Measurements from ENCODE around the gene TNRC6B.

TNRC6B gene

DNA sequence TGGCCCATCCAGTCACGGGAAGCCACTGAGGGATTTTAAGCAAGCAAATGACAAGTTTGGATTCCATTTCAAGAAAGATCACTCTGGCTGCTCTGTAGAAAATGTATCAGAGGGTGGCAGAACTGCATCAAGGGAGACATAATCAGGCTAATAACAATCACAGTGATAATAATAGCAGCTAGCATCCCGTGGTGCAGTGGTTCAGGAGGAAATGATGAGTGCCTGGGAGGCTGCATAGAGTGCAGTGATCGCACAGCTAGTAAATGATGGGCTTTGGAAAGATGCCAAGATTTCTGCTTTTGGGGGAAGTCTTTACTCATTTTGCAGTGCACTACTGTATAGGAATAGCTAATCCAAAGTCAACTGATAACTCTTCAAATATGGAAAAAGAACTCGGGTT lies 35.8 kb downstream of the TNRC6B start:
- no peak for DNase-seq (ENCODE audit: low read depth)
- H3K4me3 ChIP-seq (ENCODE audit: low read depth, low read length), result no peak overlapping the region
- TF ChIP-seq, protein P1, sequence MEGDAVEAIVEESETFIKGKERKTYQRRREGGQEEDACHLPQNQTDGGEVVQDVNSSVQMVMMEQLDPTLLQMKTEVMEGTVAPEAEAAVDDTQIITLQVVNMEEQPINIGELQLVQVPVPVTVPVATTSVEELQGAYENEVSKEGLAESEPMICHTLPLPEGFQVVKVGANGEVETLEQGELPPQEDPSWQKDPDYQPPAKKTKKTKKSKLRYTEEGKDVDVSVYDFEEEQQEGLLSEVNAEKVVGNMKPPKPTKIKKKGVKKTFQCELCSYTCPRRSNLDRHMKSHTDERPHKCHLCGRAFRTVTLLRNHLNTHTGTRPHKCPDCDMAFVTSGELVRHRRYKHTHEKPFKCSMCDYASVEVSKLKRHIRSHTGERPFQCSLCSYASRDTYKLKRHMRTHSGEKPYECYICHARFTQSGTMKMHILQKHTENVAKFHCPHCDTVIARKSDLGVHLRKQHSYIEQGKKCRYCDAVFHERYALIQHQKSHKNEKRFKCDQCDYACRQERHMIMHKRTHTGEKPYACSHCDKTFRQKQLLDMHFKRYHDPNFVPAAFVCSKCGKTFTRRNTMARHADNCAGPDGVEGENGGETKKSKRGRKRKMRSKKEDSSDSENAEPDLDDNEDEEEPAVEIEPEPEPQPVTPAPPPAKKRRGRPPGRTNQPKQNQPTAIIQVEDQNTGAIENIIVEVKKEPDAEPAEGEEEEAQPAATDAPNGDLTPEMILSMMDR (IDR thresholded peaks at IDR 0.05; ENCODE audit: control insufficient read depth, extremely low read depth, insufficient read depth), result no peak

DNA sequence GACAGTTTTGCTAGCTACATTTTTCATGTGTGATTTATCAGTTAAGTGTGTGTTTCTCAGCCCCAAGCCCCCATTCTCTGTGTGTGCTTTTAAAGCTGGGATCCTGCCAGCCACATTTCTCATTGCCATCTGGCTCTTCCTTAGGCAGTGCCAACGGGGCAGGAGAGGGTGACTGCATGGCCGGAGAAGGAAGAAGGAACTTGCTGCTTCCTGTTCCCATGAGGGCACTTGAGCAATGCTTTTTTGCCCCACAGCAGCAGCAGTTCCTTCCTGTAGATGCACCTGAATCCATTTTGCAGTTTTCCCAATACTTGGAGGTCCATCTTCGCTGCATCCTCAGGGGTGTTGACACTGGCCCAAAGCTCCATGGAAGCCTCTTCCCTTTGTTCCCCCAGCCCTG lies 37.5 kb downstream of the TNRC6B start:
- no peak overlapping the region for H3K4me3 ChIP-seq (ENCODE audit: low read depth, low read length)
- DNase-seq (ENCODE audit: low read depth), result no peak
- TF ChIP-seq, protein P1 (IDR thresholded peaks at IDR 0.05; ENCODE audit: control insufficient read depth, extremely low read depth, insufficient read depth), result no peak

DNA sequence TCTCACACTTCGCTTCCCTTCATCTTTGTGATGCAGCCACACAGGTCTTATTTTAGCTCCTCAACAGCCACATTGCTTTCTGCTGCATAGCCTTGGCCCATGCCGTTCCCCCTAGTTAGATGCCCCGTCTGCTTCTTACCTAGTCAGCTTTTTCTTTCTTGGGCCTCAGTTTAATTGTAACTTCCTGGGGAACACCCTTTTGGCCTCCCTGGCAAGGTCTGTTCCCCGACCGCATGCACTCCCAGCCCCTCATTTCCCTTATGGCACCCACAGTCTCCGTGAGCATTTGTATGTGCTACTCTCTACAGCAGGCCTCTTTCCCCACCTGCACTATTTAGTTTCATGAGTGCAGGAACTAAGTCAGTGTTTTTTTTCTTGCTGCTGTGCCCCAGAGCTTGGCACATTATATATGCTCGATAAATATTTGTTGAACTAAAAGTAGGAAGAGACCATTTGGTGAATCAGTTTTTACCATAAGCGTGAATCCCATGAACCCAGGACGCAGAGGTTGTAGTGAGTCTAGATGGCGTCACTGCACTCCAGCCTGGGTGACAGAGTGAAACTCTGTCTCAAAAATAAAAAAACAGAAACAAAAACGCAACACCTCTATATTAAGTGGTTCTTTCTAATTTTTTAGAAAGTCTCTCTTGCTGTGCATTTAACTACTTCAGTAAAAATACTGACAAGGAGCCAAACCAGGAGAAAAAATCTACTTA lies 38.5 kb downstream of the TNRC6B start:
- no peak for DNase-seq (ENCODE audit: low read depth)
- no peak overlapping the region for H3K4me3 ChIP-seq (ENCODE audit: low read depth, low read length)
- TF ChIP-seq, protein P1 (IDR thresholded peaks at IDR 0.05; ENCODE audit: control insufficient read depth, extremely low read depth, insufficient read depth), result no peak

DNA sequence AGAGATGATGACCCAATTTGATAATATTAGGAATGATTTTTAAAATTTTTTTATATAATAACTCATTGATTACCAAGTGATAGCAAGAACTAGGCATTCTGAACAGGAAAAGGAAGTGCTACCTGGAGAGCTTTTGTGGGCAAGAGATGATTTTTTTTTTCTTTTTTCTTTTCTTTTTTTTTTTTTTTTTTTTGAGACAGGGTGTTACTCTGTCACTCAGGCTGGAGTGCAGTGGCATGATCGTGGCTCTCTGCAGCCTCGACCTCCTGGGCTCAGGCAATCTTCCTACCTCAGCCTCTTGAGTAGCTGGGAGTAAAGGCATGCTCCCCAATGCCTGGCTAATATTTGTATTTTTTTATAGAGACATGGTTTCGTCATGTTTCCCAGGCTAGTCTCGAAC lies 40.4 kb downstream of the TNRC6B start:
- TF ChIP-seq, protein P1 (IDR thresholded peaks at IDR 0.05; ENCODE audit: control insufficient read depth, extremely low read depth, insufficient read depth), result no peak
- H3K4me3 ChIP-seq (ENCODE audit: low read depth, low read length), result no peak overlapping the region
- DNase-seq (ENCODE audit: low read depth), result no peak

DNA sequence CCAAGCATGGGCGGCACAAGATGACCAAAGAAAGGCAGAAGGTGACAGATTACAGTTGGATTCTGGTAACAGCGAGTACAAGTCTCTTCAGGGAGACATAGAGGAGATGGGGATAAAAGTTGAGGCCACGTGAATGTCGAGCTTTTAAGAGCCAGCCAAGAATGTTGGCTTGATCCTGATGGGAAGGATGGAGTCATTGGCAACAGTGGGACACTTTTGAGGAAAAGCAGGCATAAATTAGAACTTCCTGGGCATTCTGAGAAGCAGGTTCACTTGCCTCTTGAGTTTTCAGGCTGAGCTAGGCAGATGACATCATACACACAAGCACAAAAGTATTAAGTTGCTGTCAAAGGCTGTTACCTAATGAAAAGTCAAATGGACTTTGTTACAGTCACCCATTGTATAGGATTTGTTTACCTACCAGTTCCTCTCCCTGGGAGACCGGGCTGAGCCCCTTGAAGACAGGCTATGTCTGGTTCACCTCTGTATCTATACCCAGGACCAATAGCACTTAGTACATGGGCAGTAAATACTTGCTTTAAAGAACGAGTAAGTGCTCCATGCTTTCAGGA lies 41.1 kb downstream of the TNRC6B start:
- TF ChIP-seq, protein P1 (IDR thresholded peaks at IDR 0.05; ENCODE audit: control insufficient read depth, extremely low read depth, insufficient read depth), result no peak
- no peak overlapping the region for H3K4me3 ChIP-seq (ENCODE audit: low read depth, low read length)
- no peak for DNase-seq (ENCODE audit: low read depth)

DNA sequence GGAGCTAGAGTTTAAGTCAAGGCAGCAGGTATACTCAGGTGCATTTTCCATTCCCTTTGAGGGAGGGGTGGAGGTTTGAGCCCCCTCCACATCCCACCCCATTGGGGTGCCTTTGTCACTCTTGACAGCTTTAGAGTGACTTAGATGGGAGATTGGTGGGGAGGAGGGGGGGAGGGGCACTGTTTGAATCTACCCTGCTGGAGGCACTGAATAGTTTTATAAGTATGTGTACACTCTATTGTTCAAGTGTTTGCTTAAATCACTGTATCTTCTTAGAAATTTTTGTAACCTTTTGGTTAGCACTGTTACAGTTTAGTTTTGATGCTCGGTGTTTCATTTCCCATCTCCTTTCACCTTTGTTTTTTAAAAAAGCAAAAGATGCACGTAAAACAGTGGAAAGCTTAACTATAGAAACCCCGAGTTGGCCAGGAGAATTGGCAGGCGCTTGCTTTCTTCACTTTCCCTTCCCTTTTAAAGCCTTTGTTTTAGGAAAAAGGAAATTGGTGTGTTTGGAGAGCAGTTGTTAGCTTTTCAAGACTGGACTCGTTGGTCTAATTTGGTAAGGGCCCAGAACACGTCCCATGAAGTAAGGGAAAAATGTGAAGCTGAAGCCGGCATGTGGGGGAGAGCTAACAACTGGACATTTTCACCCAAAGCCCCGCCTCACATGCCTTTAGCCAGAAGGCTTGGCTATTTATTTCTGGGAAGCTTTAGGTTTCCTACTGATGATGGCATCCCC lies 42.8 kb downstream of the TNRC6B start:
- no peak for DNase-seq (ENCODE audit: low read depth)
- TF ChIP-seq, protein P1 (IDR thresholded peaks at IDR 0.05; ENCODE audit: control insufficient read depth, extremely low read depth, insufficient read depth), result no peak
- H3K4me3 ChIP-seq (ENCODE audit: low read depth, low read length), result no peak overlapping the region
